OCI-LY1 (cell line): ENCODE data around the gene CLCNKB.

Source experiments
- H2AFZ ChIP-seq: fragments of 200-600 bp; sonication (generic), shearing (Covaris generic); 2 replicates; pipeline ENCODE4 v1.6.0; 2014; ENCODE audit warnings: antibody characterized with exemption, mild to moderate bottlenecking, low read length
- H3F3A ChIP-seq: fragments of 200-600 bp; sonication (generic), shearing (Covaris generic); 2 replicates; pipeline ENCODE4 v1.6.0; 2014; ENCODE audit warnings: mild to moderate bottlenecking, antibody characterized with exemption, low read length, moderate library complexity; ENCODE audit not compliant: insufficient read depth
- H3K27ac ChIP-seq: fragments of 200-600 bp; sonication (generic); 2 replicates; pipeline ENCODE4 v1.5.1; 2014; ENCODE audit warnings: low read length, mixed run types, mild to moderate bottlenecking, low read depth; ENCODE audit not compliant: poor library complexity, severe bottlenecking
- H3K27me3 ChIP-seq: fragments of 200-600 bp; sonication (generic); 2 replicates; pipeline ENCODE4 v1.6.0; 2014; ENCODE audit warnings: antibody characterized with exemption, mild to moderate bottlenecking, low read length, moderate library complexity; ENCODE audit not compliant: insufficient read depth
- H3K36me3 ChIP-seq: fragments of 200-600 bp; sonication (generic); 2 replicates; pipeline ENCODE4 v1.6.1; 2014; ENCODE audit warnings: mild to moderate bottlenecking, antibody characterized with exemption, low read length, moderate library complexity, mixed read lengths; ENCODE audit not compliant: insufficient read depth
- H3K4me1 ChIP-seq: fragments of 200-600 bp; sonication (generic); 2 replicates; pipeline ENCODE4 v1.5.1; 2014; ENCODE audit warnings: mild to moderate bottlenecking, low read length, moderate library complexity; ENCODE audit not compliant: insufficient read depth, severe bottlenecking
- H3K4me2 ChIP-seq: fragments of 200-600 bp; sonication (generic), shearing (Covaris generic); 2 replicates; pipeline ENCODE4 v1.6.1; 2014; ENCODE audit warnings: low read length
- H3K4me3 ChIP-seq: fragments of 200-600 bp; sonication (generic); 2 replicates; pipeline ENCODE4 v1.5.1; 2014; ENCODE audit warnings: low read length, low read depth, mild to moderate bottlenecking, mixed read lengths; ENCODE audit not compliant: poor library complexity, severe bottlenecking
- H3K79me2 ChIP-seq: fragments of 200-600 bp; shearing (Covaris generic); 2 replicates; pipeline ENCODE4 v1.6.1; 2016; ENCODE audit warnings: mixed run types, low read length, mixed read lengths; ENCODE audit not compliant: insufficient read depth
- H3K9ac ChIP-seq: fragments of 200-600 bp; sonication (generic), shearing (Covaris generic); 2 replicates; pipeline ENCODE4 v1.6.1; 2014; ENCODE audit warnings: mild to moderate bottlenecking, low read length, mixed read lengths
- H3K9me2 ChIP-seq: fragments of 200-600 bp; sonication (generic), shearing (Covaris generic); 2 replicates; pipeline ENCODE4 v1.6.1; 2014; ENCODE audit warnings: low read depth, mild to moderate bottlenecking, low read length, mixed read lengths
- H3K9me3 ChIP-seq: fragments of 200-600 bp; shearing (Covaris generic); 2 replicates; pipeline ENCODE4 v1.6.1; 2014; ENCODE audit warnings: low read length, mixed read lengths
- H4K20me1 ChIP-seq: fragments of 200-600 bp; sonication (generic), shearing (Covaris generic); 2 replicates; pipeline ENCODE4 v1.6.0; 2016; ENCODE audit warnings: mild to moderate bottlenecking, low read length; ENCODE audit not compliant: insufficient read depth
- CTCF ChIP-seq: fragments of 200-600 bp; sonication (generic), shearing (Covaris generic); IDR thresholded peaks from 2 replicates; pipeline ENCODE4 v1.5.1; 2017; ENCODE audit warnings: mild to moderate bottlenecking, antibody characterized with exemption, low read length, moderate library complexity, mixed read lengths
- EZH2 ChIP-seq: fragments of 200-600 bp; sonication (generic), shearing (Covaris generic); IDR thresholded peaks from 2 replicates; pipeline ENCODE4 v1.8.0; 2017; ENCODE audit warnings: borderline replicate concordance, mixed run types, mild to moderate bottlenecking, antibody characterized with exemption, low read length, moderate library complexity, mixed read lengths

The CLCNKB gene

GRCh38 chr1:16015491-16015890 is 28.1 kb upstream of the CLCNKB start:
- no peaks in the 10 kb centered on the region for H3K36me3 ChIP-seq
- no peak overlapping the region for H3K4me2 ChIP-seq
- no peak overlapping the region for H3K27ac ChIP-seq
- H2AFZ ChIP-seq, result no peak overlapping the region
- H3K9ac ChIP-seq, result no peak overlapping the region
- no peaks in the 10 kb centered on the region for H3K9me2 ChIP-seq
- no peaks in the 10 kb centered on the region for H3F3A ChIP-seq
- no peaks in the 10 kb centered on the region for H3K79me2 ChIP-seq
- no peaks in the 10 kb centered on the region for H3K9me3 ChIP-seq
- no peak overlapping the region for H3K4me3 ChIP-seq
- H3K27me3 ChIP-seq, result peaks cover 8% of the 10 kb centered on the region; the same call in 1 of the 2 replicates
- TF ChIP-seq CTCF (no peak), EZH2 (no peak)
- H4K20me1 ChIP-seq, result no peaks in the 10 kb centered on the region
- H3K4me1 ChIP-seq, result peaks cover 24% of the 10 kb centered on the region

GRCh38 chr1:16015960-16016901 is 27.4 kb upstream of the CLCNKB start:
- no peak overlapping the region for H3K27ac ChIP-seq
- no peak overlapping the region for H3K4me3 ChIP-seq
- peaks cover 8% of the 10 kb centered on the region; the same call in 1 of the 2 replicates for H3K27me3 ChIP-seq
- no peaks in the 10 kb centered on the region for H3F3A ChIP-seq
- peaks cover 24% of the 10 kb centered on the region for H3K4me1 ChIP-seq
- H2AFZ ChIP-seq, result no peak overlapping the region
- H3K9me2 ChIP-seq, result no peaks in the 10 kb centered on the region
- H3K36me3 ChIP-seq, result no peaks in the 10 kb centered on the region
- no peaks in the 10 kb centered on the region for H3K79me2 ChIP-seq
- TF ChIP-seq CTCF, result no peak
- TF ChIP-seq EZH2, result no peak
- no peaks in the 10 kb centered on the region for H3K9me3 ChIP-seq
- no peak overlapping the region for H3K9ac ChIP-seq
- no peaks in the 10 kb centered on the region for H4K20me1 ChIP-seq
- H3K4me2 ChIP-seq, result no peak overlapping the region

GRCh38 chr1:16017076-16017460 is 26.5 kb upstream of the CLCNKB start:
- H2AFZ ChIP-seq, result no peak overlapping the region

More at GRCh38 chr1:16017076-16017460, 26.5 kb upstream of the CLCNKB start:
- Histone ChIP-seq H3K4me2 (no peak overlapping the region), H3K27me3 (peaks cover 8% of the 10 kb centered on the region; the same call in 1 of the 2 replicates), H3K9ac (no peak overlapping the region), H3K9me2 (no peaks in the 10 kb centered on the region), H3F3A (no peaks in the 10 kb centered on the region), H3K4me3 (no peak overlapping the region), H3K36me3 (no peaks in the 10 kb centered on the region), H3K4me1 (peaks cover 24% of the 10 kb centered on the region), H3K9me3 (no peaks in the 10 kb centered on the region), H3K27ac (no peak overlapping the region), H3K79me2 (no peaks in the 10 kb centered on the region), H4K20me1 (no peaks in the 10 kb centered on the region)
- TF ChIP-seq EZH2 (no peak), CTCF (no peak)
